HepG2 (cell line): ENCODE data around the gene EPHX1. TPM values are rescaled to one million over a fixed set of nuclear protein-coding genes. Genes with fewer than 3 reads are reported as not detected.

Experiments used
- ATAC-seq: fragments of 200-7000 bp; cut with Tn5 transposase; 3 replicates; pipeline ENCODE4 v1.9.1; 2020; ENCODE audit warnings: mild to moderate bottlenecking, moderate library complexity
- BruUV-seq: library from RNA; stranded (reverse); fragments of 400-500 nt; replicated peaks from 2 replicates; lab custom pipeline; 2021; lab: Mats Ljungman, UMichigan
- CTCF ChIA-PET: fragments of 300-600 bp; formaldehyde crosslinking; extraction: SDS; loops from one replicate; lab custom pipeline; 2021; ENCODE audit warnings: low total read pairs, inconsistent platforms, low intra/inter-chr PET ratio; lab: Yijun Ruan, JAX
- POLR2A ChIA-PET: fragments of 350-600 bp; sonication (Branson Sonifier 250); formaldehyde crosslinking; loops from one replicate; lab custom pipeline; 2020; ENCODE audit warnings: antibody characterized with exemption, inconsistent platforms; lab: Yijun Ruan, JAX
- DNase-seq: peaks from one replicate; pipeline ENCODE4 v3.0.0-alpha.2; 2015; ENCODE audit warnings: low spot score
- FAIRE-seq: peaks from 3 replicates; lab custom pipeline; 2011; peaks lifted over from hg19 to GRCh38; lab: Jason Lieb, UNC
- H2AFZ ChIP-seq: one replicate; pipeline ENCODE4 v1.6.1; 2011; ENCODE audit warnings: low read length, inconsistent platforms
- H3K27ac ChIP-seq: fragments of 300-600 bp; 3 replicates; pipeline ENCODE4 v1.8.0; 2011; ENCODE audit warnings: mixed run types, mild to moderate bottlenecking, mixed read lengths, low read length, inconsistent platforms; ENCODE audit not compliant: insufficient read depth; ENCODE audit errors: extremely low read length
- H3K27me3 ChIP-seq, 2 experiments: fragments of 200-600 bp in 1 of 2; 2 replicates in 1 of 2; 3 replicates in 1 of 2; pipeline versions ENCODE4 v1.6.0 to v1.8.0; 2011; ENCODE audit warnings: low read length in 2 of 2, mild to moderate bottlenecking in 2 of 2, moderate library complexity in 2 of 2, inconsistent platforms in 1 of 2; ENCODE audit not compliant: insufficient read depth in 2 of 2, control insufficient read depth in 1 of 2
- H3K36me3 ChIP-seq, 2 experiments: fragments of 200-600 bp in 1 of 2; replicated peaks in 1 of 2; 2 replicates in 1 of 2; 3 replicates in 1 of 2; pipeline versions ENCODE4 v1.5.1 to v1.8.0; 2011; ENCODE audit warnings: low read length in 2 of 2, inconsistent platforms in 1 of 2; ENCODE audit not compliant: insufficient read depth in 2 of 2, control insufficient read depth in 1 of 2
- H3K4me1 ChIP-seq: 2 replicates; pipeline ENCODE4 v1.5.1; 2012; ENCODE audit warnings: low read length, inconsistent platforms; ENCODE audit not compliant: insufficient read depth
- H3K4me2 ChIP-seq: 2 replicates; pipeline ENCODE4 v1.6.0; 2011; ENCODE audit warnings: low read depth, low read length, inconsistent platforms
- H3K4me3 ChIP-seq, 3 experiments: fragments of 200-600 bp in 1 of 3; sonication (generic), shearing (Covaris generic) in 1 of 3; replicated peaks in 1 of 3; 2 replicates each; pipeline ENCODE4 v1.5.1; 2011 to 2016; ENCODE audit warnings: low read length in 3 of 3, inconsistent platforms in 2 of 3, low read depth in 2 of 3, mild to moderate bottlenecking in 2 of 3, control low read depth in 1 of 3, mixed read lengths in 1 of 3; ENCODE audit not compliant: insufficient read depth in 1 of 3
- H3K79me2 ChIP-seq: one replicate; pipeline ENCODE4 v1.6.1; 2011; ENCODE audit warnings: low read length, inconsistent platforms; ENCODE audit not compliant: insufficient read depth
- H3K9ac ChIP-seq: 2 replicates; pipeline ENCODE4 v1.6.0; 2011; ENCODE audit warnings: mild to moderate bottlenecking, low read depth, low read length, inconsistent platforms; ENCODE audit not compliant: insufficient read depth
- H3K9me3 ChIP-seq: 2 replicates; pipeline ENCODE4 v1.5.1; 2012; ENCODE audit warnings: mild to moderate bottlenecking, low read length
- H4K20me1 ChIP-seq: 2 replicates; pipeline ENCODE4 v1.6.0; 2011; ENCODE audit warnings: inconsistent platforms, mild to moderate bottlenecking, low read length, moderate library complexity; ENCODE audit not compliant: insufficient read depth
- ATF2 ChIP-seq: sonication (generic); formaldehyde crosslinking; IDR thresholded peaks from 2 replicates; pipeline ENCODE4 v1.4.0; 2020; ENCODE audit warnings: missing genetic modification reagents
- DR1 ChIP-seq: sonication (generic); formaldehyde crosslinking; IDR thresholded peaks from 2 replicates; pipeline ENCODE4 v1.8.0; 2021; ENCODE audit warnings: mild to moderate bottlenecking, missing genetic modification reagents, inconsistent platforms
- FOSL2 ChIP-seq: sonication (generic); formaldehyde crosslinking; IDR thresholded peaks from 2 replicates; pipeline ENCODE4 v1.4.0; 2020; ENCODE audit warnings: missing genetic modification reagents
- GABPB1 ChIP-seq: IDR thresholded peaks from 2 replicates; pipeline ENCODE4 v1.6.1; 2016; ENCODE audit warnings: mild to moderate bottlenecking, missing genetic modification reagents, moderate library complexity, missing compliant biosample characterization
- MBNL3 ChIP-seq: fragments of 250-450 bp; sonication (Bioruptor Pico); conservative IDR thresholded peaks from 2 replicates; pipeline ENCODE4 v1.8.0; 2022; ENCODE audit warnings: mild to moderate bottlenecking, inconsistent platforms
- MTF1 ChIP-seq: sonication (generic); formaldehyde crosslinking; IDR thresholded peaks from 2 replicates; pipeline ENCODE4 v1.5.0; 2020; ENCODE audit warnings: missing genetic modification reagents
- PHF20 ChIP-seq: sonication (generic); formaldehyde crosslinking; IDR thresholded peaks from 2 replicates; pipeline ENCODE4 v1.5.0; 2020; ENCODE audit warnings: mild to moderate bottlenecking, missing genetic modification reagents
- SOX5 ChIP-seq: IDR thresholded peaks from 2 replicates; pipeline ENCODE4 v1.6.1; 2016; ENCODE audit warnings: borderline replicate concordance
- YY1 ChIP-seq: IDR thresholded peaks from 2 replicates; pipeline ENCODE4 v1.6.1; 2011; ENCODE audit warnings: low read length, low read depth, moderate library complexity, mild to moderate bottlenecking; ENCODE audit not compliant: insufficient read depth, insufficient replicate concordance
- ZFP90 ChIP-seq: sonication (generic); formaldehyde crosslinking; IDR thresholded peaks from 2 replicates; pipeline ENCODE4 v1.8.0; 2022; ENCODE audit warnings: missing genetic modification reagents, mild to moderate bottlenecking, inconsistent platforms, borderline replicate concordance
- ZNF367 ChIP-seq: sonication (generic); formaldehyde crosslinking; IDR thresholded peaks from 2 replicates; pipeline ENCODE4 v1.4.0; 2020; ENCODE audit warnings: missing genetic modification reagents, borderline replicate concordance
- ZNF652 ChIP-seq: IDR thresholded peaks from 2 replicates; pipeline ENCODE4 v1.6.1; 2016; ENCODE audit warnings: low read depth, borderline replicate concordance
- WGBS: methylation state at CpG from one replicate; pipeline ENCODE4 v1.1.6; 2017; ENCODE audit warnings: low lambda C conversion rate; 5-methylcytosine and 5-hydroxymethylcytosine counted together
- in situ Hi-C: cut with HindIII; loops from 2 replicates; pipeline ENCODE4 v1.10.0; 2017; ENCODE audit warnings: low pct_unique_long_range_greater_than_20kb; ENCODE audit not compliant: extremely low pct_ligation_motif_present
- intact Hi-C: fragments of 100-400 bp; cut with micrococcal nuclease; formaldehyde crosslinking; loops from one replicate; pipeline ENCODE4 v1.10.0; 2022; ENCODE audit not compliant: unreplicated experiment
- polyA plus RNA-seq, 8 experiments: library from polyadenylated mRNA; depleted of rRNA in 3 of 8; stranded (reverse) in 7 of 8; unstranded in 1 of 8; fragments of >200 nt; fragmentation: Illumina TruSeq in 4 of 8; extraction: Trizol in 4 of 8; gene quantifications; 2 replicates each; pipeline versions ENCODE4 v1.2.1 to v1.2.3, GENCODE V29; 2011 to 2016; ENCODE audit warnings: low read depth in 4 of 8, missing spikeins in 1 of 8, mixed read lengths in 1 of 8; ENCODE audit not compliant: insufficient read depth in 1 of 8
- total RNA-seq, 5 experiments: library from RNA; depleted of rRNA; stranded (reverse); fragments of >200 nt; fragmentation: Illumina TruSeq; extraction: Trizol; gene quantifications; 2 replicates each; pipeline ENCODE4 v1.2.3, GENCODE V29; 2016; ENCODE audit warnings: low read depth in 1 of 5

The EPHX1 gene
- total and polyA plus RNA-seq, 2 of the 13 experiments (the other 11 are each of a cell fraction or from before 2014, with no cell fraction given) = 27.7 to 36.5 TPM

GRCh38 chr1:225859151-225859550, 49.2 kb downstream of the EPHX1 start (continued):
- no peak for TF ChIP-seq ATF2 (CRISPR knock-in tag)
- no peak for TF ChIP-seq MBNL3

- FAIRE-seq (no peak), ATAC-seq (no peak), DNase-seq (no peak)
- 96% methylated on average over 4 of the region's 5 CpGs for WGBS
- Histone ChIP-seq H3K4me3 (no peak overlapping the region), H2AFZ (no peak overlapping the region), H3K27ac (no peak overlapping the region), H3K9ac (no peak overlapping the region), H3K9me3 (no peaks in the 10 kb centered on the region), H3K4me1 (peaks cover 11% of the 10 kb centered on the region), H3K79me2 (no peaks in the 10 kb centered on the region), H3K27me3 (no peaks in the 10 kb centered on the region), H3K4me2 (no peak overlapping the region), H3K36me3 (peaks cover 25 to 65% of the 10 kb centered on the region in 2 experiments; a peak in 4 of 5 replicates), H4K20me1 (no peaks in the 10 kb centered on the region)
- no peak for TF ChIP-seq SOX5 (CRISPR knock-in tag)
- TF ChIP-seq DR1 (CRISPR knock-in tag) = no peak
- TF ChIP-seq MTF1 (CRISPR knock-in tag) = no peak
- no peak for TF ChIP-seq GABPB1 (CRISPR knock-in tag)
- TF ChIP-seq PHF20 (CRISPR knock-in tag) = no peak
- no peak for TF ChIP-seq ZFP90 (CRISPR knock-in tag)
- no peak for TF ChIP-seq YY1
- TF ChIP-seq FOSL2 (CRISPR knock-in tag) = no peak
- no peak for TF ChIP-seq ZNF367 (CRISPR knock-in tag)
- no peak for TF ChIP-seq ZNF652 (CRISPR knock-in tag)
- ChIA-PET POLR2A (interaction anchor here (0.8 to 1.7 kb wide), 3 partner anchors 22 to 64 kb away, joined by 3 to 4 read pairs (median 3); partner anchors contain the start of genes PYCR2 and TMEM63A), CTCF (no interaction called here)
- intact Hi-C loops (no loop called here), in situ Hi-C loops (no loop called here)
- BruUV-seq = no TSS peak
Measured at GRCh38 chr1:225860107-225860506, 50.2 kb downstream of the EPHX1 start.
